Neural cell (in vitro differentiated cells): Measurements from ENCODE around the gene SLC25A26.

Experiments used
- CTCF ChIP-seq: fragments of 450-650 bp; IDR thresholded peaks from 2 replicates; pipeline ENCODE4 v1.5.1; 2014; ENCODE audit warnings: antibody characterized with exemption, mild to moderate bottlenecking, moderate library complexity; ENCODE audit not compliant: poor library complexity, severe bottlenecking
- TAF1 ChIP-seq: IDR thresholded peaks from 2 replicates; pipeline ENCODE4 v1.6.1; 2012; ENCODE audit warnings: low read depth

GRCh38 chr3:66179793-66180192 lies 41.0 kb upstream of the SLC25A26 start:
- TF ChIP-seq TAF1 = no peak
- TF ChIP-seq CTCF = no peak
